K562 (cell line): ENCODE data around the gene IRGQ. TPM values are rescaled to one million over a fixed set of nuclear protein-coding genes. Genes with fewer than 3 reads are reported as not detected.

Experiments used
- ADNP ChIP-seq: fragments of 200-800 bp; sonication (Bioruptor generic); IDR thresholded peaks from 2 replicates; pipeline ENCODE4 v1.6.1; 2016; ENCODE audit warnings: missing genetic modification characterization, missing compliant biosample characterization
- AFF4 ChIP-seq: sonication (generic); formaldehyde crosslinking; IDR thresholded peaks from 2 replicates; pipeline ENCODE4 v1.8.0; 2023; ENCODE audit warnings: mild to moderate bottlenecking, missing genetic modification reagents
- CREB5 ChIP-seq: fragments of 250-450 bp; sonication (Bioruptor Pico); IDR thresholded peaks from 2 replicates; pipeline ENCODE4 v1.5.0; 2020; ENCODE audit warnings: mild to moderate bottlenecking
- E2F8 ChIP-seq: fragments of 450-650 bp; IDR thresholded peaks from 2 replicates; pipeline ENCODE4 v1.7.1; 2018; ENCODE audit warnings: mild to moderate bottlenecking, low read depth; ENCODE audit not compliant: partially characterized antibody
- polyA plus RNA-seq, 8 experiments: library from polyadenylated mRNA; depleted of rRNA in 4 of 8; stranded (reverse) in 5 of 8; unstranded in 3 of 8; fragments of >200 nt; fragmentation: Nextera tagmentation in 2 of 8; fragmentation: Illumina TruSeq in 1 of 8; extraction: Ambion mirVana in 2 of 8; extraction: Trizol in 1 of 8; gene quantifications; 2 replicates each; pipeline versions ENCODE4 v1.2.1 to v1.2.3, GENCODE V29; 2011 to 2014; ENCODE audit warnings: inconsistent platforms in 1 of 8, missing spikeins in 1 of 8
- total RNA-seq, 7 experiments: library from RNA; depleted of rRNA in 6 of 7; stranded (reverse); fragments of >200 nt in 6 of 7; fragmentation: Illumina TruSeq in 2 of 7; extraction: Trizol in 2 of 7; gene quantifications; 2 replicates each; pipeline versions ENCODE4 v1.2.1 to v1.2.3, GENCODE V29; 2011 to 2021; ENCODE audit warnings: low replicate concordance in 1 of 7

The IRGQ gene
- total and polyA plus RNA-seq, 9 of the 15 experiments (the other 6 are each of a cell fraction or from before 2014, with no cell fraction given): 3.5 to 19.2 (median 7.9) TPM

GRCh38 chr19:43545981-43546380 lies 50.0 kb downstream of the IRGQ start (continued):
- TF ChIP-seq E2F8 (no peak), ADNP (tag) (no peak), AFF4 (CRISPR knock-in tag) (no peak), CREB5 (CRISPR knock-in tag) (no peak)
- TF ChIP-seq, all 486 proteins: peak for 0
